HepG2 (cell line): ENCODE measurements around the gene MYOF. TPM values are rescaled to one million over a fixed set of nuclear protein-coding genes. Genes with fewer than 3 reads are reported as not detected.
A peak's percentile ranks its signal among the peaks of the same experiment; 100 is the strongest.

Experiments
- AGO1 ChIP-seq: fragments of 200-400 bp; formaldehyde crosslinking; IDR thresholded peaks from 2 replicates; pipeline ENCODE4 v1.6.1; 2017; ENCODE audit warnings: mild to moderate bottlenecking, low read depth, low read length, moderate library complexity; ENCODE audit not compliant: poor library complexity, severe bottlenecking
- ATF7-NPFF ChIP-seq: sonication (generic); formaldehyde crosslinking; IDR thresholded peaks from 2 replicates; pipeline ENCODE4 v1.8.1; 2023; ENCODE audit warnings: mild to moderate bottlenecking, low read depth, missing genetic modification reagents, moderate library complexity
- BRCA1 ChIP-seq: sonication (generic); formaldehyde crosslinking; IDR thresholded peaks from 2 replicates; pipeline ENCODE4 v1.4.0; 2020; ENCODE audit warnings: missing genetic modification reagents
- ELF1 ChIP-seq: sonication (generic); formaldehyde crosslinking; IDR thresholded peaks from 2 replicates; pipeline ENCODE4 v1.4.0; 2020; ENCODE audit warnings: missing genetic modification reagents
- FOSL2 ChIP-seq: sonication (generic); formaldehyde crosslinking; IDR thresholded peaks from 2 replicates; pipeline ENCODE4 v1.4.0; 2020; ENCODE audit warnings: missing genetic modification reagents
- HBP1 ChIP-seq: IDR thresholded peaks from 2 replicates; pipeline ENCODE4 v1.6.1; 2016; ENCODE audit warnings: low read depth, control low read depth
- KDM3A ChIP-seq: IDR thresholded peaks from 2 replicates; pipeline ENCODE4 v1.6.1; 2018; ENCODE audit warnings: low read depth, missing compliant biosample characterization
- KLF11 ChIP-seq: IDR thresholded peaks from 2 replicates; pipeline ENCODE4 v1.6.1; 2016; ENCODE audit warnings: missing compliant biosample characterization
- KMT2B ChIP-seq: IDR thresholded peaks from 2 replicates; pipeline ENCODE4 v1.6.1; 2016; ENCODE audit warnings: missing genetic modification reagents, missing compliant biosample characterization
- MIXL1 ChIP-seq: IDR thresholded peaks from 2 replicates; pipeline ENCODE4 v1.6.1; 2016
- NFIB ChIP-seq: sonication (generic); formaldehyde crosslinking; IDR thresholded peaks from 2 replicates; pipeline ENCODE4 v1.9.0; 2021; ENCODE audit warnings: missing genetic modification reagents, mild to moderate bottlenecking, borderline replicate concordance
- PAXIP1 ChIP-seq: sonication (generic); formaldehyde crosslinking; conservative IDR thresholded peaks from 2 replicates; pipeline ENCODE4 v1.4.0; 2020; ENCODE audit warnings: mild to moderate bottlenecking, missing genetic modification reagents, moderate library complexity
- POLR2AphosphoS5 ChIP-seq: IDR thresholded peaks from 2 replicates; pipeline ENCODE4 v1.6.1; 2012; ENCODE audit warnings: low read depth, low read length
- SALL1 ChIP-seq: sonication (generic); formaldehyde crosslinking; IDR thresholded peaks from 2 replicates; pipeline ENCODE4 v1.8.0; 2022; ENCODE audit warnings: mild to moderate bottlenecking, missing genetic modification reagents
- SAP130 ChIP-seq: IDR thresholded peaks from 2 replicates; pipeline ENCODE4 v1.6.1; 2016; ENCODE audit warnings: low read depth
- SIN3B ChIP-seq: fragments of 150-350 bp; IDR thresholded peaks from 2 replicates; pipeline ENCODE4 v1.6.1; 2014; ENCODE audit warnings: low read length
- ZKSCAN8 ChIP-seq: IDR thresholded peaks from 2 replicates; pipeline ENCODE4 v1.6.1; 2016; ENCODE audit warnings: borderline replicate concordance, missing genetic modification reagents, missing compliant biosample characterization
- ZNF354B ChIP-seq: sonication (generic); formaldehyde crosslinking; IDR thresholded peaks from 2 replicates; pipeline ENCODE4 v1.8.0; 2022; ENCODE audit warnings: mild to moderate bottlenecking, missing genetic modification reagents
- ZNF441 ChIP-seq: sonication (generic); formaldehyde crosslinking; IDR thresholded peaks from 2 replicates; pipeline ENCODE4 v1.7.0; 2021; ENCODE audit warnings: missing genetic modification reagents, borderline replicate concordance
- ZSCAN9 ChIP-seq: IDR thresholded peaks from 2 replicates; pipeline ENCODE4 v1.6.1; 2016; ENCODE audit warnings: borderline replicate concordance
- polyA plus RNA-seq, 8 experiments: library from polyadenylated mRNA; depleted of rRNA in 3 of 8; stranded (reverse) in 7 of 8; unstranded in 1 of 8; fragments of >200 nt; fragmentation: Illumina TruSeq in 4 of 8; extraction: Trizol in 4 of 8; gene quantifications; 2 replicates each; pipeline versions ENCODE4 v1.2.1 to v1.2.3, GENCODE V29; 2011 to 2016; ENCODE audit warnings: low read depth in 4 of 8, missing spikeins in 1 of 8, mixed read lengths in 1 of 8; ENCODE audit not compliant: insufficient read depth in 1 of 8
- total RNA-seq, 5 experiments: library from RNA; depleted of rRNA; stranded (reverse); fragments of >200 nt; fragmentation: Illumina TruSeq; extraction: Trizol; gene quantifications; 2 replicates each; pipeline ENCODE4 v1.2.3, GENCODE V29; 2016; ENCODE audit warnings: low read depth in 1 of 5
- TF ChIP-seq, protein P1 (sequence below): IDR thresholded peaks from 2 replicates; pipeline ENCODE4 v1.6.1; 2016; ENCODE audit warnings: low read depth, borderline replicate concordance
- TF ChIP-seq, protein P2 (sequence below): IDR thresholded peaks from 2 replicates; pipeline ENCODE4 v1.6.1; 2016; ENCODE audit warnings: missing compliant biosample characterization, missing genetic modification reagents, borderline replicate concordance
- TF ChIP-seq, protein P3 (sequence below): sonication (generic); formaldehyde crosslinking; IDR thresholded peaks from 2 replicates; pipeline ENCODE4 v1.8.0; 2022; ENCODE audit warnings: mild to moderate bottlenecking, missing genetic modification reagents, moderate library complexity

MYOF gene
- total and polyA plus RNA-seq, 2 of the 13 experiments (the other 11 are each of a cell fraction or from before 2014, with no cell fraction given), result 0.18 to 0.42 TPM

DNA sequence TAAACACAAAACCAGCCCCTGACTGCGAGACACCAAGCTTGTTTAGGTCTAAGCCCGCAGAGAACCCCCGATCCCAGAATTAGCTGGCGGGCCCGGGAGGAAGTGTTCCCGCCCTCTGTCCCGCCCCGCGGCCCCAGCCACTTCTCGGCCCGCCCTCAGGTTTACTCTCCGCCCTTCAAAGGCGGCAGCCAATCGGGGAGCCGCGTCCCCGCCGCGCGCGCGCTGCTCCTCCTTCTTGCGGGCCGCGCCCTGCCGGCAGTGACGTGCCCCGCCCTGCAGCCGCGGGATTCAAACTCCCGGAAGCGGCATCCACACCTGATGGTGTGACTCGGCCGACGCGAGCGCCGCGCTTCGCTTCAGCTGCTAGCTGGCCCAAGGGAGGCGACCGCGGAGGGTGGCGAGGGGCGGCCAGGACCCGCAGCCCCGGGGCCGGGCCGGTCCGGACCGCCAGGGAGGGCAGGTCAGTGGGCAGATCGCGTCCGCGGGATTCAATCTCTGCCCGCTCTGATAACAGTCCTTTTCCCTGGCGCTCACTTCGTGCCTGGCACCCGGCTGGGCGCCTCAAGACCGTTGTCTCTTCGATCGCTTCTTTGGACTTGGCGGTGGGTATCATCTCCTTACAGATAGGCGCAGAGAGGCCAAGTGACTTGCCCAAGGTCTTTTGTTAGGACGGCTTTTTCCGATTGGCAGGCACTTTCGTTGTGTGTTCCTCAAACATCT lies 14.3 kb upstream of the MYOF start, which contains the start of gene CEP55 (continued):
- TF ChIP-seq PAXIP1 (peak; percentile 49; the same call in 1 of the 2 replicates), ZKSCAN8 (CRISPR knock-in tag) (0 out of 2 replicates have a peak, but pooled peaks have one; percentile 54), HBP1 (CRISPR knock-in tag) (peak; percentile 92; the same call in 1 of the 2 replicates), KLF11 (CRISPR knock-in tag) (0 out of 2 replicates have a peak, but pooled peaks have one; percentile 57), MIXL1 (CRISPR knock-in tag) (no peak), SIN3B (peak; percentile 95), NFIB (CRISPR knock-in tag) (no peak), SAP130 (peak; percentile 100), ATF7-NPFF (CRISPR knock-in tag) (peak; percentile 99), POLR2AphosphoS5 (peak; percentile 45), SALL1 (CRISPR knock-in tag) (peak; percentile 75), ELF1 (CRISPR knock-in tag) (peak; percentile 86), ZNF441 (0 out of 2 replicates have a peak, but pooled peaks have one; percentile 27), FOSL2 (peak; percentile 52), ZSCAN9 (peak; percentile 58; the same call in 1 of the 2 replicates), KDM3A (CRISPR knock-in tag) (peak; percentile 47; the same call in 1 of the 2 replicates), KMT2B (peak; percentile 81; the same call in 1 of the 2 replicates), BRCA1 (CRISPR knock-in tag) (0 out of 2 replicates have a peak, but pooled peaks have one; percentile 36), ZNF354B (CRISPR knock-in tag) (peak; percentile 62; the same call in 1 of the 2 replicates), AGO1 (no peak)
- TF ChIP-seq, protein P1, sequence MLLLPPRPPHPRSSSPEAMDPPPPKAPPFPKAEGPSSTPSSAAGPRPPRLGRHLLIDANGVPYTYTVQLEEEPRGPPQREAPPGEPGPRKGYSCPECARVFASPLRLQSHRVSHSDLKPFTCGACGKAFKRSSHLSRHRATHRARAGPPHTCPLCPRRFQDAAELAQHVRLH (CRISPR knock-in tag), result no peak
- TF ChIP-seq, protein P2, sequence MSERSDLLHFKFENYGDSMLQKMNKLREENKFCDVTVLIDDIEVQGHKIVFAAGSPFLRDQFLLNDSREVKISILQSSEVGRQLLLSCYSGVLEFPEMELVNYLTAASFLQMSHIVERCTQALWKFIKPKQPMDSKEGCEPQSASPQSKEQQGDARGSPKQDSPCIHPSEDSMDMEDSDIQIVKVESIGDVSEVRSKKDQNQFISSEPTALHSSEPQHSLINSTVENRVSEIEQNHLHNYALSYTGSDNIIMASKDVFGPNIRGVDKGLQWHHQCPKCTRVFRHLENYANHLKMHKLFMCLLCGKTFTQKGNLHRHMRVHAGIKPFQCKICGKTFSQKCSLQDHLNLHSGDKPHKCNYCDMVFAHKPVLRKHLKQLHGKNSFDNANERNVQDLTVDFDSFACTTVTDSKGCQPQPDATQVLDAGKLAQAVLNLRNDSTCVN, result peak; percentile 58; the same call in 1 of the 2 replicates
- TF ChIP-seq, protein P3, sequence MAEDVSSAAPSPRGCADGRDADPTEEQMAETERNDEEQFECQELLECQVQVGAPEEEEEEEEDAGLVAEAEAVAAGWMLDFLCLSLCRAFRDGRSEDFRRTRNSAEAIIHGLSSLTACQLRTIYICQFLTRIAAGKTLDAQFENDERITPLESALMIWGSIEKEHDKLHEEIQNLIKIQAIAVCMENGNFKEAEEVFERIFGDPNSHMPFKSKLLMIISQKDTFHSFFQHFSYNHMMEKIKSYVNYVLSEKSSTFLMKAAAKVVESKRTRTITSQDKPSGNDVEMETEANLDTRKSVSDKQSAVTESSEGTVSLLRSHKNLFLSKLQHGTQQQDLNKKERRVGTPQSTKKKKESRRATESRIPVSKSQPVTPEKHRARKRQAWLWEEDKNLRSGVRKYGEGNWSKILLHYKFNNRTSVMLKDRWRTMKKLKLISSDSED (CRISPR knock-in tag), result 0 out of 2 replicates have a peak, but pooled peaks have one; percentile 79
